SU-DHL-6 (cell line): ENCODE results near the gene PNPLA6.

Experiments used
- H2AFZ ChIP-seq: fragments of 200-600 bp; sonication (generic); 2 replicates; pipeline ENCODE4 v1.6.1; 2014; ENCODE audit warnings: low read depth, mild to moderate bottlenecking, moderate library complexity, mixed read lengths, antibody characterized with exemption, low read length; ENCODE audit not compliant: severe bottlenecking
- H3F3A ChIP-seq: fragments of 200-600 bp; shearing (Covaris generic); 2 replicates; pipeline ENCODE4 v1.6.0; 2016; ENCODE audit warnings: antibody characterized with exemption, mild to moderate bottlenecking; ENCODE audit not compliant: insufficient read depth
- H3K27ac ChIP-seq: fragments of 200-600 bp; sonication (generic); 2 replicates; pipeline ENCODE4 v1.5.1; 2016; ENCODE audit warnings: low read depth, mild to moderate bottlenecking, low read length, moderate library complexity, mixed read lengths
- H3K27me3 ChIP-seq: fragments of 200-600 bp; sonication (generic), shearing (Covaris generic); 2 replicates; pipeline ENCODE4 v1.6.0; 2014; ENCODE audit warnings: mild to moderate bottlenecking, low read length
- H3K36me3 ChIP-seq: fragments of 200-600 bp; sonication (generic); 2 replicates; pipeline ENCODE4 v1.6.1; 2014; ENCODE audit warnings: mild to moderate bottlenecking, low read length, mixed read lengths
- H3K4me2 ChIP-seq: fragments of 300-600, 200-600 bp; shearing (Covaris generic), sonication (generic); 2 replicates; pipeline ENCODE4 v1.6.0; 2014; ENCODE audit warnings: low read length, low read depth, mild to moderate bottlenecking; ENCODE audit not compliant: poor library complexity, severe bottlenecking
- H3K4me3 ChIP-seq: fragments of 200-600 bp; sonication (generic); 2 replicates; pipeline ENCODE4 v1.5.1; 2014; ENCODE audit warnings: antibody characterized with exemption, low read length, mild to moderate bottlenecking, mixed read lengths; ENCODE audit not compliant: insufficient read depth, poor library complexity, severe bottlenecking
- H3K79me2 ChIP-seq: fragments of 200-600 bp; sonication (generic); 2 replicates; pipeline ENCODE4 v1.6.1; 2014; ENCODE audit warnings: mild to moderate bottlenecking, low read length, moderate library complexity; ENCODE audit not compliant: insufficient read depth
- H3K9ac ChIP-seq: fragments of 200-600 bp; sonication (generic); 2 replicates; pipeline ENCODE4 v1.7.0; 2014; ENCODE audit warnings: mild to moderate bottlenecking, low read length
- H3K9me2 ChIP-seq: fragments of 200-600 bp; sonication (generic); replicated peaks from 2 replicates; pipeline ENCODE4 v1.6.1; 2014; ENCODE audit warnings: low read length; ENCODE audit not compliant: insufficient read depth
- H3K9me3 ChIP-seq: fragments of 200-600 bp; sonication (generic); 2 replicates; pipeline ENCODE4 v1.6.1; 2014; ENCODE audit warnings: low read length, mixed read lengths; ENCODE audit not compliant: insufficient read depth
- H4K20me1 ChIP-seq: fragments of 200-600 bp; sonication (generic); 2 replicates; pipeline ENCODE4 v1.6.1; 2014; ENCODE audit warnings: low read depth, mild to moderate bottlenecking, antibody characterized with exemption, low read length, moderate library complexity, mixed read lengths
- CTCF ChIP-seq: fragments of 200-600 bp; sonication (generic); IDR thresholded peaks from one replicate; pipeline ENCODE4 v1.5.1; 2017; ENCODE audit warnings: antibody characterized with exemption, mild to moderate bottlenecking, low read length, moderate library complexity; ENCODE audit not compliant: insufficient read depth, poor library complexity, severe bottlenecking
- EZH2phosphoT487 ChIP-seq: fragments of 200-600 bp; sonication (generic), shearing (Covaris generic); conservative IDR thresholded peaks from 2 replicates; pipeline ENCODE4 v1.6.1; 2018; ENCODE audit warnings: mild to moderate bottlenecking, antibody characterized with exemption, low read length, moderate library complexity, mixed read lengths

PNPLA6 gene

GRCh38 chr19:7607874-7608560, 72.5 kb downstream of the PNPLA6 start:
- Histone ChIP-seq H3K27ac (no peak overlapping the region), H3K9ac (no peak overlapping the region), H3K36me3 (no peaks in the 10 kb centered on the region), H3K9me2 (no peaks in the 10 kb centered on the region), H2AFZ (no peak overlapping the region), H3K4me2 (no peak overlapping the region), H3K9me3 (no peaks in the 10 kb centered on the region), H4K20me1 (no peaks in the 10 kb centered on the region), H3K79me2 (no peaks in the 10 kb centered on the region), H3K4me3 (no peak overlapping the region), H3K27me3 (no peaks in the 10 kb centered on the region), H3F3A (no peaks in the 10 kb centered on the region)
- TF ChIP-seq EZH2phosphoT487: no peak
- TF ChIP-seq CTCF: no peak

- Histone ChIP-seq H3K9me3 (no peaks in the 10 kb centered on the region), H3F3A (no peaks in the 10 kb centered on the region), H3K4me3 (no peak overlapping the region), H2AFZ (no peak overlapping the region), H4K20me1 (no peaks in the 10 kb centered on the region), H3K27me3 (no peaks in the 10 kb centered on the region), H3K36me3 (no peaks in the 10 kb centered on the region), H3K9me2 (no peaks in the 10 kb centered on the region), H3K79me2 (no peaks in the 10 kb centered on the region), H3K4me2 (no peak overlapping the region), H3K9ac (no peak overlapping the region), H3K27ac (no peak overlapping the region)
- TF ChIP-seq CTCF (no peak), EZH2phosphoT487 (no peak)
Observed at GRCh38 chr19:7610491-7611240, 75.1 kb downstream of the PNPLA6 start.
